Measurements from ENCODE around the gene NDFIP2. TPM values are rescaled to one million over a fixed set of nuclear protein-coding genes. Genes with fewer than 3 reads are reported as not detected.

The NDFIP2 gene
- total and polyA plus RNA-seq, 2 experiments from 2014 or later, result 28.3 to 28.7 TPM

GRCh38 chr13:79490824-79491223, 9.9 kb downstream of the NDFIP2 start (continued):
- no peak for TF ChIP-seq ZNF462 (CRISPR knock-in tag; IDR thresholded peaks at IDR 0.05)

DNA sequence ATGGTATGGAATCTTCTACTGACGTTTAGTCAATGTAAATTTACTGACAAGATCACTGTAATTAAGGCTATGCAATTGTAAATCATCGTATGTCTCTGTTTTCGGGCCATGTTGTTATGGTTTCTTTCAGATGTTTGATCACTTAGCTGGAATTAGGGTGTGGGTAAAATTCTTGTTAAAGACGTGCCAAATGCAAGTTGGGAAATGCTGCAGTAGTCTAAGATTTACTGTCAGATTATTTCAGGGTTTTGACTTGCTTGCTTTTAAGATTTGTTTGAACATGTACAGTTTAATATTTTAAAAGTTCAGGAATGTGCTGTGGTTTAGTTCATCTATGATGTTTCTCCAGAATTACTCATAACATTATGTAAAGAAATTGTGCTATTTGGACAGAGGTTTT, 10.8 kb downstream of the NDFIP2 start:
- H3K4me2 ChIP-seq, result peak overlapping the region; percentile 36
- no peak for DNase-seq (ENCODE audit: low spot score)
- peaks cover 56% of the 10 kb centered on the region for H3K4me1 Mint-ChIP-seq

DNA sequence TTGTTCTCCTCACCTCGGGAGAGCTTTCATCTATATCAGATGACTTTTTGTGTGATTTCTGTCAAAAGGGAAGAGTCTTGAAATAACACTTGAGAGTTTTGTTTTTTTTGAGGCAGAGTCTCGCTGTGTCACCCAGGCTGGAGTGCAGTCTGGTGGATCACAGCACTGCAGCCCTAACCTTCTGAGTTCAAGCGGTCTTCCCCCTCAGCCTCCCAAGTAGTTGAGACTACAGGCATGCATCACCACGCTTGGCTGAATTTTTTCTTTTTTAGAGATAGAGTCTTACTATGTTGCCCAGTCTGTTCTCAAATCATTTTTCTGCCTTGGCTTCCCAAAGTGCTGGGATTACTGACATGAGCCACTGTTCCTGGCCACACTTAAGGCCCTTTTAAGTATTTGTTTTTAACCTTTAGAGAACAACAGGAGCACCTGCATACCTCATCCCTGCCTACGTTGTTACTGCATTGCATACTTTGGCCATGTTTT, 11.4 kb downstream of the NDFIP2 start:
- Histone ChIP-seq H3K4me3 (no peak overlapping the region), H3K27ac (ENCODE audit: low read depth) (peak overlapping the region; percentile 26), H2AFZ (no peak overlapping the region), H3K4me1 (ENCODE audit: insufficient read depth) (peaks cover 57% of the 10 kb centered on the region), H3K27me3 (ENCODE audit: insufficient read depth) (no peaks in the 10 kb centered on the region), H3F3A (replicated peaks; ENCODE audit: low read depth) (no peaks in the 10 kb centered on the region), H3K36me3 (ENCODE audit: insufficient read depth) (no peaks in the 10 kb centered on the region), H4K20me1 (replicated peaks; ENCODE audit: insufficient read depth) (no peaks in the 10 kb centered on the region), H3K9me2 (ENCODE audit: insufficient read depth) (peaks cover 9% of the 10 kb centered on the region), H3K4me2 (peak overlapping the region; percentile 36), H3K79me2 (replicated peaks; ENCODE audit: insufficient read depth) (peaks cover 99% of the 10 kb centered on the region)
- peaks cover 60% of the 10 kb centered on the region for H3K4me1 Mint-ChIP-seq
- H3K4me3 Mint-ChIP-seq, result no peak overlapping the region
- H3K27me3 Mint-ChIP-seq (ENCODE audit: insufficient read depth, low read depth, poor library complexity), result peaks cover 4% of the 10 kb centered on the region
- peaks cover 4% of the 10 kb centered on the region; the same call in 2 of the 3 replicates for H3K36me3 Mint-ChIP-seq (ENCODE audit: low read depth)
- H3K9me3 Mint-ChIP-seq, result no peaks in the 10 kb centered on the region
- ATAC-seq (peak; percentile 83), DNase-seq (ENCODE audit: low spot score) (peak; percentile 38)
- peak overlapping the region; percentile 46; the same call in 1 of the 2 replicates for H3K27ac Mint-ChIP-seq
- TF ChIP-seq POLR2AphosphoS5 (IDR thresholded peaks at IDR 0.05; ENCODE audit: low read depth) (no peak), CREB1 (CRISPR knock-in tag; IDR thresholded peaks at IDR 0.05; ENCODE audit: low read depth) (no peak), EZH2 (IDR thresholded peaks at IDR 0.05; ENCODE audit: low read depth, unreplicated experiment) (no peak), ZNF331 (CRISPR knock-in tag; IDR thresholded peaks at IDR 0.05; ENCODE audit: low read depth) (no peak), ZNF114 (CRISPR knock-in tag; IDR thresholded peaks at IDR 0.05) (no peak), STAT1 (IDR thresholded peaks at IDR 0.05; ENCODE audit: unreplicated experiment) (no peak), ETS1 (IDR thresholded peaks at IDR 0.05) (no peak)

More for the DNA sequence above, 10.8 kb downstream of the NDFIP2 start:
- TF ChIP-seq CREB1 (CRISPR knock-in tag; IDR thresholded peaks at IDR 0.05; ENCODE audit: low read depth), result no peak
- TF ChIP-seq NANOG (IDR thresholded peaks at IDR 0.05; ENCODE audit: borderline replicate concordance), result no peak
- TF ChIP-seq POLR2AphosphoS5 (IDR thresholded peaks at IDR 0.05; ENCODE audit: low read depth), result no peak
- TF ChIP-seq EZH2phosphoT487 (IDR thresholded peaks at IDR 0.05; ENCODE audit: unreplicated experiment), result no peak
- Histone ChIP-seq H3F3A (replicated peaks; ENCODE audit: low read depth) (no peaks in the 10 kb centered on the region), H3K4me1 (ENCODE audit: insufficient read depth) (peaks cover 51% of the 10 kb centered on the region), H3K27me3 (ENCODE audit: insufficient read depth) (no peaks in the 10 kb centered on the region), H3K36me3 (ENCODE audit: insufficient read depth) (no peaks in the 10 kb centered on the region), H3K9me2 (ENCODE audit: insufficient read depth) (peaks cover 9% of the 10 kb centered on the region), H3K79me2 (replicated peaks; ENCODE audit: insufficient read depth) (peaks cover 99% of the 10 kb centered on the region), H3K4me3 (no peak overlapping the region), H2AFZ (no peak overlapping the region), H3K27ac (ENCODE audit: low read depth) (peak overlapping the region; percentile 26), H4K20me1 (replicated peaks; ENCODE audit: insufficient read depth) (no peaks in the 10 kb centered on the region)
- H3K36me3 Mint-ChIP-seq (ENCODE audit: low read depth), result peaks cover 4% of the 10 kb centered on the region; the same call in 2 of the 3 replicates
- H3K4me3 Mint-ChIP-seq, result no peak overlapping the region
- peak overlapping the region; percentile 26; the same call in 1 of the 2 replicates for H3K27ac Mint-ChIP-seq
- ATAC-seq, result no peak
- peaks cover 4% of the 10 kb centered on the region for H3K27me3 Mint-ChIP-seq (ENCODE audit: insufficient read depth, low read depth, poor library complexity)
- H3K9me3 Mint-ChIP-seq, result no peaks in the 10 kb centered on the region

Data from GM23338 (cell line).